HEK293 (cell line): ENCODE results near the gene TECPR2.

Experiments used
- BCL11B ChIP-seq: fragments of 450-650 bp; formaldehyde crosslinking; IDR thresholded peaks from 2 replicates; pipeline ENCODE4 v1.5.1; 2016; ENCODE audit warnings: low read depth, missing biosample characterization, missing genetic modification characterization
- GLIS2 ChIP-seq: fragments of 450-650 bp; formaldehyde crosslinking; IDR thresholded peaks from 2 replicates; pipeline ENCODE4 v1.5.1; 2016; ENCODE audit warnings: missing biosample characterization, missing genetic modification characterization
- IKZF3 ChIP-seq: fragments of 450-650 bp; IDR thresholded peaks from 2 replicates; pipeline ENCODE4 v1.5.0; 2018; ENCODE audit warnings: missing biosample characterization, mild to moderate bottlenecking, missing genetic modification characterization, moderate library complexity
- KLF1 ChIP-seq: fragments of 450-650 bp; formaldehyde crosslinking; IDR thresholded peaks from 2 replicates; pipeline ENCODE4 v1.5.1; 2016; ENCODE audit warnings: missing biosample characterization, missing genetic modification characterization
- MZF1 ChIP-seq: fragments of 450-650 bp; formaldehyde crosslinking; IDR thresholded peaks from 2 replicates; pipeline ENCODE4 v1.5.1; 2017; ENCODE audit warnings: missing biosample characterization, missing genetic modification characterization, borderline replicate concordance
- OSR2 ChIP-seq: fragments of 450-650 bp; formaldehyde crosslinking; IDR thresholded peaks from 2 replicates; pipeline ENCODE4 v1.5.1; 2016; ENCODE audit warnings: missing biosample characterization, missing genetic modification characterization
- SCRT1 ChIP-seq: fragments of 450-650 bp; formaldehyde crosslinking; IDR thresholded peaks from 2 replicates; pipeline ENCODE4 v1.5.1; 2016; ENCODE audit warnings: missing biosample characterization, missing genetic modification characterization, borderline replicate concordance
- WT1 ChIP-seq: fragments of 450-650 bp; formaldehyde crosslinking; IDR thresholded peaks from 2 replicates; pipeline ENCODE4 v1.5.1; 2016; ENCODE audit warnings: missing biosample characterization, missing genetic modification characterization
- ZBTB1 ChIP-seq: fragments of 450-650 bp; formaldehyde crosslinking; IDR thresholded peaks from 2 replicates; pipeline ENCODE4 v1.5.1; 2016; ENCODE audit warnings: missing biosample characterization, missing genetic modification characterization
- ZBTB7A ChIP-seq: fragments of 450-650 bp; formaldehyde crosslinking; IDR thresholded peaks from 2 replicates; pipeline ENCODE4 v1.5.1; 2016; ENCODE audit warnings: low read depth, missing biosample characterization, missing genetic modification characterization
- ZNF146 ChIP-seq: fragments of 450-650 bp; formaldehyde crosslinking; IDR thresholded peaks from 2 replicates; pipeline ENCODE4 v1.5.1; 2016; ENCODE audit warnings: missing biosample characterization, missing genetic modification characterization
- ZNF155 ChIP-seq: fragments of 450-650 bp; formaldehyde crosslinking; IDR thresholded peaks from 2 replicates; pipeline ENCODE4 v1.5.1; 2016; ENCODE audit warnings: missing biosample characterization, missing genetic modification characterization
- ZNF157 ChIP-seq: fragments of 450-650 bp; formaldehyde crosslinking; IDR thresholded peaks from 2 replicates; pipeline ENCODE4 v1.5.1; 2016; ENCODE audit warnings: missing biosample characterization, missing genetic modification characterization
- ZNF184 ChIP-seq: fragments of 450-650 bp; IDR thresholded peaks from 2 replicates; pipeline ENCODE4 v1.5.1; 2018; ENCODE audit warnings: missing biosample characterization, mild to moderate bottlenecking, missing genetic modification characterization
- ZNF214 ChIP-seq: fragments of 450-650 bp; formaldehyde crosslinking; IDR thresholded peaks from 2 replicates; pipeline ENCODE4 v1.5.1; 2017; ENCODE audit warnings: missing biosample characterization, mild to moderate bottlenecking, missing genetic modification characterization, borderline replicate concordance
- ZNF221 ChIP-seq: fragments of 450-650 bp; formaldehyde crosslinking; IDR thresholded peaks from 2 replicates; pipeline ENCODE4 v1.5.1; 2017; ENCODE audit warnings: missing biosample characterization, missing genetic modification characterization, borderline replicate concordance
- ZNF24 ChIP-seq: fragments of 450-650 bp; formaldehyde crosslinking; IDR thresholded peaks from 2 replicates; pipeline ENCODE4 v1.5.1; 2016; ENCODE audit warnings: missing biosample characterization, missing genetic modification characterization
- ZNF311 ChIP-seq: fragments of 450-650 bp; formaldehyde crosslinking; IDR thresholded peaks from 2 replicates; pipeline ENCODE4 v1.5.1; 2017; ENCODE audit warnings: missing biosample characterization, missing genetic modification characterization, borderline replicate concordance
- ZNF354C ChIP-seq: fragments of 450-650 bp; formaldehyde crosslinking; IDR thresholded peaks from 2 replicates; pipeline ENCODE4 v1.5.1; 2016; ENCODE audit warnings: missing biosample characterization, missing genetic modification characterization, low read depth, borderline replicate concordance
- ZNF416 ChIP-seq: fragments of 450-650 bp; formaldehyde crosslinking; IDR thresholded peaks from 2 replicates; pipeline ENCODE4 v1.5.1; 2016; ENCODE audit warnings: missing biosample characterization, missing genetic modification characterization
- ZNF423 ChIP-seq: fragments of 450-650 bp; formaldehyde crosslinking; IDR thresholded peaks from 2 replicates; pipeline ENCODE4 v1.5.1; 2016; ENCODE audit warnings: missing biosample characterization, missing genetic modification characterization
- ZNF544 ChIP-seq: fragments of 450-650 bp; formaldehyde crosslinking; IDR thresholded peaks from 2 replicates; pipeline ENCODE4 v1.5.0; 2017; ENCODE audit warnings: missing biosample characterization, missing genetic modification characterization
- ZNF626 ChIP-seq: fragments of 450-650 bp; sonication (Bioruptor Pico); formaldehyde crosslinking; IDR thresholded peaks from 2 replicates; pipeline ENCODE4 v1.5.1; 2018; ENCODE audit warnings: missing biosample characterization, missing genetic modification characterization, inconsistent platforms
- ZNF654 ChIP-seq: fragments of 450-650 bp; formaldehyde crosslinking; IDR thresholded peaks from 2 replicates; pipeline ENCODE4 v1.5.1; 2016; ENCODE audit warnings: low read depth, missing biosample characterization, missing genetic modification characterization
- ZNF768 ChIP-seq: fragments of 450-650 bp; formaldehyde crosslinking; IDR thresholded peaks from 2 replicates; pipeline ENCODE4 v1.5.1; 2018; ENCODE audit warnings: missing biosample characterization, mild to moderate bottlenecking, missing genetic modification characterization
- ZNF777 ChIP-seq: fragments of 450-650 bp; formaldehyde crosslinking; IDR thresholded peaks from 2 replicates; pipeline ENCODE4 v1.5.1; 2017; ENCODE audit warnings: missing biosample characterization, missing genetic modification characterization, borderline replicate concordance
- ZNF785 ChIP-seq: fragments of 450-650 bp; formaldehyde crosslinking; IDR thresholded peaks from 2 replicates; pipeline ENCODE4 v1.5.1; 2016; ENCODE audit warnings: missing biosample characterization, missing genetic modification characterization
- TF ChIP-seq, protein P1 (sequence below): fragments of 450-650 bp; formaldehyde crosslinking; conservative IDR thresholded peaks from 2 replicates; pipeline ENCODE4 v1.5.1; 2016; ENCODE audit warnings: low read depth, missing biosample characterization, missing genetic modification characterization
- TF ChIP-seq, protein P2 (sequence below): fragments of 450-650 bp; formaldehyde crosslinking; IDR thresholded peaks from 2 replicates; pipeline ENCODE4; 2016; ENCODE audit warnings: missing biosample characterization, missing genetic modification characterization
- TF ChIP-seq, protein P3 (sequence below): fragments of 450-650 bp; formaldehyde crosslinking; IDR thresholded peaks from 2 replicates; pipeline ENCODE4 v1.5.1; 2016; ENCODE audit warnings: missing biosample characterization, missing genetic modification characterization
- TF ChIP-seq, protein P4 (sequence below): fragments of 450-650 bp; formaldehyde crosslinking; IDR thresholded peaks from 2 replicates; pipeline ENCODE4 v1.5.1; 2016; ENCODE audit warnings: missing biosample characterization, missing genetic modification characterization
- TF ChIP-seq, protein P5 (sequence below): fragments of 450-650 bp; formaldehyde crosslinking; IDR thresholded peaks from 2 replicates; pipeline ENCODE4 v1.5.1; 2016; ENCODE audit warnings: missing biosample characterization, missing genetic modification characterization

TECPR2 gene

DNA sequence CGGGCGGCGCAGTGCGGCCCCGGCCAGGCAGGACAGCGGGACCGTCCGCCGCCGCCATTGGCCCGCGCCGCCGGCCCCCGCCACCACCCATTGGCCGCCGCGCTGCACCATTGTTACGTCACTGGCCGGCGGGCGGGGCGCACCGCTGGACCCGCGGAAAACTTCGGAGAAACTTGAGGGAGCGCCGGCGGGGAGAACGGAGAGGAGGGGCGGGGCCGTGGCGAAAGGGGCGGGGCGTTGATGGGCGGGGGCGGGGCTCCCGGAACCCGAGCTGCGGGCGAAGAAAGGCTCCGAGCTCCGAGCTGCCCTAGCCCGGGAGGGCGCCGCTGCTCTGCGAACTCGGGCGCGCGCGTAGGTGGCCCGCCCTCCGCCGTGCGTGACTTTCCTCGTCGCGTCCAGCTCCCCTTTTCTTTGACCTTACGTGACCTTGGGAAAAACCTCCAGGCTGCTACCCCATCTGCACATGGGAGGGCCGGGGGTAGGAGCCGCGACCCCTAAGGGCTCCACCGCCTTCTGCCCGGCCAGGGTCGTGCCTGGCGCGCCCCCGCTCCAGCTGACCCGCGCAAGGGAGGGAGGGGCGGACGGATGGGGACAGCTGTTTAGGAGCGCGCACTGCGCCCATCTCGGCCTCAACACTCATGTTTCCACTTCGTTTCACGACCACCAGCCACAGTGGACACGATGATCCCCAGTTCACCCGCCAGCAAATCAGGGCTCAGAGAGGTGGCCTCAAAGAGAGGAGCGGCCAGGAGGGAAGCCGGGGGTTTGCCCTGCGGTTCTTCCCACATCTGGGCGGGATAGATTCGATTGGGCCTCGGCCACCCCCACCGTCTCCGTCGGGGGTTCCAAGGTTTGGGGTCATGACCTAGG is 147.2 kb downstream of the TECPR2 start, which contains the start of gene ANKRD9 (continued):
- TF ChIP-seq, protein P1, sequence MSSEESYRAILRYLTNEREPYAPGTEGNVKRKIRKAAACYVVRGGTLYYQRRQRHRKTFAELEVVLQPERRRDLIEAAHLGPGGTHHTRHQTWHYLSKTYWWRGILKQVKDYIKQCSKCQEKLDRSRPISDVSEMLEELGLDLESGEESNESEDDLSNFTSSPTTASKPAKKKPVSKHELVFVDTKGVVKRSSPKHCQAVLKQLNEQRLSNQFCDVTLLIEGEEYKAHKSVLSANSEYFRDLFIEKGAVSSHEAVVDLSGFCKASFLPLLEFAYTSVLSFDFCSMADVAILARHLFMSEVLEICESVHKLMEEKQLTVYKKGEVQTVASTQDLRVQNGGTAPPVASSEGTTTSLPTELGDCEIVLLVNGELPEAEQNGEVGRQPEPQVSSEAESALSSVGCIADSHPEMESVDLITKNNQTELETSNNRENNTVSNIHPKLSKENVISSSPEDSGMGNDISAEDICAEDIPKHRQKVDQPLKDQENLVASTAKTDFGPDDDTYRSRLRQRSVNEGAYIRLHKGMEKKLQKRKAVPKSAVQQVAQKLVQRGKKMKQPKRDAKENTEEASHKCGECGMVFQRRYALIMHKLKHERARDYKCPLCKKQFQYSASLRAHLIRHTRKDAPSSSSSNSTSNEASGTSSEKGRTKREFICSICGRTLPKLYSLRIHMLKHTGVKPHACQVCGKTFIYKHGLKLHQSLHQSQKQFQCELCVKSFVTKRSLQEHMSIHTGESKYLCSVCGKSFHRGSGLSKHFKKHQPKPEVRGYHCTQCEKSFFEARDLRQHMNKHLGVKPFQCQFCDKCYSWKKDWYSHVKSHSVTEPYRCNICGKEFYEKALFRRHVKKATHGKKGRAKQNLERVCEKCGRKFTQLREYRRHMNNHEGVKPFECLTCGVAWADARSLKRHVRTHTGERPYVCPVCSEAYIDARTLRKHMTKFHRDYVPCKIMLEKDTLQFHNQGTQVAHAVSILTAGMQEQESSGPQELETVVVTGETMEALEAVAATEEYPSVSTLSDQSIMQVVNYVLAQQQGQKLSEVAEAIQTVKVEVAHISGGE (tag by site-specific recombination): no peak
- TF ChIP-seq, protein P2, sequence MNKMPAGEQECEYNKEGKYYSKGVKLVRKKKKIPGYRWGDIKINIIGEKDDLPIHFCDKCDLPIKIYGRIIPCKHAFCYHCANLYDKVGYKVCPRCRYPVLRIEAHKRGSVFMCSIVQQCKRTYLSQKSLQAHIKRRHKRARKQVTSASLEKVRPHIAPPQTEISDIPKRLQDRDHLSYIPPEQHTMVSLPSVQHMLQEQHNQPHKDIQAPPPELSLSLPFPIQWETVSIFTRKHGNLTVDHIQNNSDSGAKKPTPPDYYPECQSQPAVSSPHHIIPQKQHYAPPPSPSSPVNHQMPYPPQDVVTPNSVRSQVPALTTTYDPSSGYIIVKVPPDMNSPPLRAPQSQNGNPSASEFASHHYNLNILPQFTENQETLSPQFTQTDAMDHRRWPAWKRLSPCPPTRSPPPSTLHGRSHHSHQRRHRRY: no peak
- TF ChIP-seq OSR2 (tag by site-specific recombination) (no peak), WT1 (tag by site-specific recombination) (no peak), ZBTB1 (tag by site-specific recombination) (no peak), ZNF24 (no peak), ZNF654 (tag by site-specific recombination) (no peak), ZBTB7A (tag by site-specific recombination) (peak; percentile 81; the same call in 1 of the 2 replicates), ZNF221 (no peak), SCRT1 (no peak), ZNF416 (tag by site-specific recombination) (no peak), ZNF157 (tag by site-specific recombination) (no peak), MZF1 (tag by site-specific recombination) (no peak), GLIS2 (tag by site-specific recombination) (peak; percentile 66; the same call in 1 of the 2 replicates), ZNF544 (tag by site-specific recombination) (no peak), ZNF626 (tag by site-specific recombination) (no peak), BCL11B (tag by site-specific recombination) (peak; percentile 56; the same call in 1 of the 2 replicates), ZNF768 (no peak), ZNF214 (tag by site-specific recombination) (no peak), ZNF354C (tag by site-specific recombination) (no peak), ZNF423 (tag by site-specific recombination) (no peak), ZNF785 (tag by site-specific recombination) (no peak), ZNF777 (tag by site-specific recombination) (no peak), ZNF184 (tag by site-specific recombination) (no peak), ZNF155 (no peak), ZNF311 (tag by site-specific recombination) (no peak), ZNF146 (tag by site-specific recombination) (no peak), IKZF3 (tag by site-specific recombination) (peak; percentile 65), KLF1 (tag by site-specific recombination) (peak; percentile 50)
- TF ChIP-seq, protein P3, sequence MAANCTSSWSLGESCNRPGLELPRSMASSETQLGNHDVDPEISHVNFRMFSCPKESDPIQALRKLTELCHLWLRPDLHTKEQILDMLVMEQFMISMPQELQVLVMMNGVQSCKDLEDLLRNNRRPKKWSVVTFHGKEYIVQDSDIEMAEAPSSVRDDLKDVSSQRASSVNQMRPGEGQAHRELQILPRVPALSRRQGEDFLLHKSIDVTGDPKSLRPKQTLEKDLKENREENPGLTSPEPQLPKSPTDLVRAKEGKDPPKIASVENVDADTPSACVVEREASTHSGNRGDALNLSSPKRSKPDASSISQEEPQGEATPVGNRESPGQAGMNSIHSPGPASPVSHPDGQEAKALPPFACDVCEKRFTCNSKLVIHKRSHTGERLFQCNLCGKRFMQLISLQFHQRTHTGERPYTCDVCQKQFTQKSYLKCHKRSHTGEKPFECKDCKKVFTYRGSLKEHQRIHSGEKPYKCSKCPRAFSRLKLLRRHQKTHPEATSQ: no peak
- TF ChIP-seq, protein P4, sequence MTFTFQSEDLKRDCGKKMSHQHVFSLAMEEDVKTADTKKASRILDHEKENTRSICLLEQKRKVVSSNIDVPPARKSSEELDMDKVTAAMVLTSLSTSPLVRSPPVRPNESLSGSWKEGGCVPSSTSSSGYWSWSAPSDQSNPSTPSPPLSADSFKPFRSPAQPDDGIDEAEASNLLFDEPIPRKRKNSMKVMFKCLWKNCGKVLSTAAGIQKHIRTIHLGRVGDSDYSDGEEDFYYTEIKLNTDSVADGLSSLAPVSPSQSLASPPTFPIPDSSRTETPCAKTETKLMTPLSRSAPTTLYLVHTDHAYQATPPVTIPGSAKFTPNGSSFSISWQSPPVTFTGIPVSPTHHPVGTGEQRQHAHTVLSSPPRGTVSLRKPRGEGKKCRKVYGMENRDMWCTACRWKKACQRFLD (tag by site-specific recombination): no peak
- TF ChIP-seq, protein P5, sequence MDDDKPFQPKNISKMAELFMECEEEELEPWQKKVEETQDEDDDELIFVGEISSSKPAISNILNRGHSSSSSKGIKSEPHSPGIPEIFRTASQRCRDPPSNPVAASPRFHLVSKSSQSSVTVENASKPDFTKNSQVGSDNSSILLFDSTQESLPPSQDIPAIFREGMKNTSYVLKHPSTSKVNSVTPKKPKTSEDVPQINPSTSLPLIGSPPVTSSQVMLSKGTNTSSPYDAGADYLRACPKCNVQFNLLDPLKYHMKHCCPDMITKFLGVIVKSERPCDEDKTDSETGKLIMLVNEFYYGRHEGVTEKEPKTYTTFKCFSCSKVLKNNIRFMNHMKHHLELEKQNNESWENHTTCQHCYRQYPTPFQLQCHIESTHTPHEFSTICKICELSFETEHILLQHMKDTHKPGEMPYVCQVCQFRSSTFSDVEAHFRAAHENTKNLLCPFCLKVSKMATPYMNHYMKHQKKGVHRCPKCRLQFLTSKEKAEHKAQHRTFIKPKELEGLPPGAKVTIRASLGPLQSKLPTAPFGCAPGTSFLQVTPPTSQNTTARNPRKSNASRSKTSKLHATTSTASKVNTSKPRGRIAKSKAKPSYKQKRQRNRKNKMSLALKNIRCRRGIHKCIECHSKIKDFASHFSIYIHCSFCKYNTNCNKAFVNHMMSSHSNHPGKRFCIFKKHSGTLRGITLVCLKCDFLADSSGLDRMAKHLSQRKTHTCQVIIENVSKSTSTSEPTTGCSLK (tag by site-specific recombination): no peak
